ENCODE results near the gene PATL1. TPM values are rescaled to one million over a fixed set of nuclear protein-coding genes. Genes with fewer than 3 reads are reported as not detected.

PATL1 gene
- total and polyA plus RNA-seq, 2 donors (not counting 1 experiment from before 2014, with no cell fraction given) = 11.6 to 68.1 TPM

GRCh38 chr11:59676205-59676604 is 7.4 kb upstream of the PATL1 start:
- Histone ChIP-seq H3K36me3 (ENCODE audit: control insufficient read depth, insufficient read depth, low read length) (no peaks in the 10 kb centered on the region), H3K79me2 (ENCODE audit: control insufficient read depth, insufficient read depth, low read length) (no peaks in the 10 kb centered on the region), H3K27ac (ENCODE audit: insufficient read depth, low read length) (no peak overlapping the region), H3K4me1 (ENCODE audit: control insufficient read depth, extremely low read depth, insufficient read depth, low read length) (no peaks in the 10 kb centered on the region), H3K4me3 (replicated peaks in 1 of 4; ENCODE audit: control extremely low read depth in 1 of 4, insufficient read depth in 1 of 4, low read depth in 3 of 4, low read length in 4 of 4) (no peak overlapping the region), H2AFZ (ENCODE audit: low read length) (no peak overlapping the region), H4K20me1 (ENCODE audit: control insufficient read depth, extremely low read depth, insufficient read depth, low read length) (no peaks in the 10 kb centered on the region), H3K4me2 (ENCODE audit: extremely low read depth, insufficient read depth, low read length) (no peak overlapping the region), H3K27me3 (ENCODE audit: control insufficient read depth, insufficient read depth, low read length) (no peaks in the 10 kb centered on the region), H3K9ac (ENCODE audit: insufficient read depth, low read length) (no peak overlapping the region), H3K9me3 (ENCODE audit: control insufficient read depth, insufficient read depth, low read depth, low read length) (no peaks in the 10 kb centered on the region)
- TF ChIP-seq EZH2 (IDR thresholded peaks at IDR 0.05; ENCODE audit: low read length, missing control alignments) (no peak), CTCF (conservative IDR thresholded peaks at IDR 0.05 in 1 of 2, IDR thresholded peaks at IDR 0.05 in 1 of 2; ENCODE audit: low read depth in 1 of 2, low read length in 2 of 2) (no peak)
- DNase-seq (ENCODE audit: low read depth in 2 of 2) = no peak

- H3K4me1 ChIP-seq (ENCODE audit: control insufficient read depth, extremely low read depth, insufficient read depth, low read length) = no peaks in the 10 kb centered on the region
- no peaks in the 10 kb centered on the region for H3K27me3 ChIP-seq (ENCODE audit: control insufficient read depth, insufficient read depth, low read length)
- no peaks in the 10 kb centered on the region for H3K36me3 ChIP-seq (ENCODE audit: control insufficient read depth, insufficient read depth, low read length)
- no peaks in the 10 kb centered on the region for H4K20me1 ChIP-seq (ENCODE audit: control insufficient read depth, extremely low read depth, insufficient read depth, low read length)
- no peak overlapping the region for H2AFZ ChIP-seq (ENCODE audit: low read length)
- no peaks in the 10 kb centered on the region for H3K9me3 ChIP-seq (ENCODE audit: control insufficient read depth, insufficient read depth, low read depth, low read length)
- DNase-seq (ENCODE audit: low read depth in 2 of 2) = no peak
- H3K27ac ChIP-seq (ENCODE audit: insufficient read depth, low read length) = no peak overlapping the region
- H3K79me2 ChIP-seq (ENCODE audit: control insufficient read depth, insufficient read depth, low read length) = no peaks in the 10 kb centered on the region
- H3K9ac ChIP-seq (ENCODE audit: insufficient read depth, low read length) = no peak overlapping the region
- no peak overlapping the region for H3K4me2 ChIP-seq (ENCODE audit: extremely low read depth, insufficient read depth, low read length)
- TF ChIP-seq CTCF (conservative IDR thresholded peaks at IDR 0.05 in 1 of 2, IDR thresholded peaks at IDR 0.05 in 1 of 2; ENCODE audit: low read depth in 1 of 2, low read length in 2 of 2) (no peak), EZH2 (IDR thresholded peaks at IDR 0.05; ENCODE audit: low read length, missing control alignments) (no peak)
- no peak overlapping the region for H3K4me3 ChIP-seq (replicated peaks in 1 of 4; ENCODE audit: control extremely low read depth in 1 of 4, insufficient read depth in 1 of 4, low read depth in 3 of 4, low read length in 4 of 4)
Measured at GRCh38 chr11:59674291-59674690, 5.5 kb upstream of the PATL1 start.

GRCh38 chr11:59673291-59673690 is 4.5 kb upstream of the PATL1 start:
- Histone ChIP-seq H3K79me2 (ENCODE audit: control insufficient read depth, insufficient read depth, low read length) (peaks cover 3% of the 10 kb centered on the region), H3K27me3 (ENCODE audit: control insufficient read depth, insufficient read depth, low read length) (no peaks in the 10 kb centered on the region), H3K9ac (ENCODE audit: insufficient read depth, low read length) (no peak overlapping the region), H2AFZ (ENCODE audit: low read length) (no peak overlapping the region), H3K27ac (ENCODE audit: insufficient read depth, low read length) (no peak overlapping the region), H3K4me1 (ENCODE audit: control insufficient read depth, extremely low read depth, insufficient read depth, low read length) (no peaks in the 10 kb centered on the region), H3K9me3 (ENCODE audit: control insufficient read depth, insufficient read depth, low read depth, low read length) (no peaks in the 10 kb centered on the region), H3K4me3 (replicated peaks in 1 of 4; ENCODE audit: control extremely low read depth in 1 of 4, insufficient read depth in 1 of 4, low read depth in 3 of 4, low read length in 4 of 4) (no peak overlapping the region), H3K4me2 (ENCODE audit: extremely low read depth, insufficient read depth, low read length) (no peak overlapping the region), H3K36me3 (ENCODE audit: control insufficient read depth, insufficient read depth, low read length) (no peaks in the 10 kb centered on the region), H4K20me1 (ENCODE audit: control insufficient read depth, extremely low read depth, insufficient read depth, low read length) (no peaks in the 10 kb centered on the region)
- no peak for DNase-seq (ENCODE audit: low read depth in 2 of 2)
- TF ChIP-seq EZH2 (IDR thresholded peaks at IDR 0.05; ENCODE audit: low read length, missing control alignments) (no peak), CTCF (conservative IDR thresholded peaks at IDR 0.05 in 1 of 2, IDR thresholded peaks at IDR 0.05 in 1 of 2; ENCODE audit: low read depth in 1 of 2, low read length in 2 of 2) (no peak)

Data from fibroblast of lung (primary cell).